ENCODE results near the gene FLT1.

FLT1 gene

DNA sequence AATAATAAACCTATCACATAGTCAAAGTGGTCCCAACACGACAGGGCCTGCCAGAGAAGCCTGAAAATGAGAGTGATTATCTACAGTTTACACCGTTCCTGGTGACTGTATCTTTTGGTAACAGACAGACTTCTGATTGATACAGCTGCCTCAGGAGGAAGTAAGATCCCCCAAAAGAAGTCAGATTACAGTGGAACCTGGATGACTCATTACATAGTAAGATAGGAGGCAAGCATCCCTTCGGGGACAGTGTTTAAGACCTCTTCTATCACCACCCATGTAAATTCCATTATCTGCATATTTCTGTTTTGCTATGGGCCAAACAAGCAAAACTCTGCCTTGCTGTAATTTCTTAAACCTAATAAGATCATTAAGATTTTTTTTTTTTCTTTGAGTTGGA is 44.0 kb upstream of the FLT1 start:
- TF ChIP-seq, protein P1, sequence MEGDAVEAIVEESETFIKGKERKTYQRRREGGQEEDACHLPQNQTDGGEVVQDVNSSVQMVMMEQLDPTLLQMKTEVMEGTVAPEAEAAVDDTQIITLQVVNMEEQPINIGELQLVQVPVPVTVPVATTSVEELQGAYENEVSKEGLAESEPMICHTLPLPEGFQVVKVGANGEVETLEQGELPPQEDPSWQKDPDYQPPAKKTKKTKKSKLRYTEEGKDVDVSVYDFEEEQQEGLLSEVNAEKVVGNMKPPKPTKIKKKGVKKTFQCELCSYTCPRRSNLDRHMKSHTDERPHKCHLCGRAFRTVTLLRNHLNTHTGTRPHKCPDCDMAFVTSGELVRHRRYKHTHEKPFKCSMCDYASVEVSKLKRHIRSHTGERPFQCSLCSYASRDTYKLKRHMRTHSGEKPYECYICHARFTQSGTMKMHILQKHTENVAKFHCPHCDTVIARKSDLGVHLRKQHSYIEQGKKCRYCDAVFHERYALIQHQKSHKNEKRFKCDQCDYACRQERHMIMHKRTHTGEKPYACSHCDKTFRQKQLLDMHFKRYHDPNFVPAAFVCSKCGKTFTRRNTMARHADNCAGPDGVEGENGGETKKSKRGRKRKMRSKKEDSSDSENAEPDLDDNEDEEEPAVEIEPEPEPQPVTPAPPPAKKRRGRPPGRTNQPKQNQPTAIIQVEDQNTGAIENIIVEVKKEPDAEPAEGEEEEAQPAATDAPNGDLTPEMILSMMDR (IDR thresholded peaks at IDR 0.05), result no peak

DNA sequence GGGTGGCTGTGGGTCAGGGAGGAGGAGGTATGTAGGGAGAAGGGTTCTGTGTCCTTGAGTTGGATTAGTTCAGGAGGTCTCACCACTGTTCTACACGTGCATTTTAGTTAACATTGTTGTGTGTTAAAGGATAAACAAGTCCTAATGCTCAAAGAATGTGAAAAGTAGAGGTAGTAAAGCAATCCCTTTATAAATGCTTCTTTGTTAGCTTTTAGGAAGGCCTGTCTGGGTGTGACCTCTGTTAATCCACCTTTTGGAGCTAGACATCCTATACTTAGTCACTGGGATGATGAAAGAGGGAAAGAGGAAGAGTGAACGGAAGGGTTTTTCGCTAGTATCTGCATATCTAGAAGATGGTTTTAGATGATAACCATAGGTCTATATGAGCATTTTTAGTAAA is 42.2 kb upstream of the FLT1 start:
- TF ChIP-seq, protein P1 (IDR thresholded peaks at IDR 0.05), result no peak

DNA sequence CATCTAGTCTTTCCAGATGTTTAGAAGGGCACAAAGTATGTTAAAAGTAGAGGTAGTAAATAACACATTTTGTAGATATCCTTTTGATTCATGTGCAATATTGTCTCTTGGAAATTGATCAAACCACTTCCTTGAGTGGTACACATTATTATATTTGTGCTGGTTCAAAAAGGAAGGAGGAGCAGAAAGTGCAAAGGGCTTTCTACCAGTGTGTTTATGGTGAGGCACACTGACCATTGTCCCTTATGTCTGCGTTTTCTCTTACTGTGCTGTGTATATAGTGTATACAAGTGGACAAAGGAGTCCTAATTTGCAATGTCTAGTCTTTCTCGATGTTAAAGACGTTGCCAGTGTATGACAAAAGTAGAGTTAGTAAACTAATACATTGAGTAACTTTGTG is 41.4 kb upstream of the FLT1 start:
- TF ChIP-seq, protein P1 (IDR thresholded peaks at IDR 0.05), result no peak

DNA sequence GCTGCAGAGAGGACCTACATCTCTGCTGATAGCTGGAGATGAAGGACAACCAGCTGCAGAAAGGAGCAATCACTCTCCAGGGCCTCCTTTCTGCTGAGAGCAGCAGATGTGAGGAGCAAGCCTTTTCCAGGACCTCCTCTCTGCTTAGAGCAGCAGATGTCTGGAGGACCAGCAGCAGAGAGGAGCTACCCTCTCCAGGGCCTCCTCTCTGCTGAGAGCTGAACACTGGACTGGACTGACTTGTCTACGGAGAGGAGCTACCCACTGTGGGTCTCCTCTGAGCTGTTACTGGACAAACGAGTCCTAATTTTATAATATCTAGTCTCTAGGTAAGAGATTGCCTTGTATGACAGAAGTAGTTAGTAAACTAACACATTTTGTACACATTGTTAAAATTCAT is 40.8 kb upstream of the FLT1 start:
- TF ChIP-seq, protein P1 (IDR thresholded peaks at IDR 0.05), result no peak

DNA sequence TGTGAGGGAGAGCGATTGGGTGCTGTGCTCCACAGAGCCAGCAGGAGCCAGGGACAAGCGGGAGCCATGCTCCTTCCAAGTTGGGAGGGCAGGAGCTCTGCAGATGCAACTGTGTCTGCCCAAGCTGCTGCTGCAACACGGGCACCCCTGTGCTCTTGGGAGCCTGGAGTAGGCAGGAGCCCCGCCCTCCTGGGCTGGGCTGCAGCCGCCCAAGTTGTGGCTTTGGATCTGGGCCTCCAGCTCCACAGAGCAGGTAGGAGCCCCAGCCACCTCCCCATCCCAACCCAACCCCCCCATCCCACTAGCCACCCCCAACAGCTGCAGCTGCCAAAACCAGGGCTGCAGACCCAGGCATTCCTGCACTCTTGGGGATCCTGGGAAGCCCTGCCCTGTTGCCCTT is 39.9 kb upstream of the FLT1 start:
- TF ChIP-seq, protein P1 (IDR thresholded peaks at IDR 0.05), result no peak

DNA sequence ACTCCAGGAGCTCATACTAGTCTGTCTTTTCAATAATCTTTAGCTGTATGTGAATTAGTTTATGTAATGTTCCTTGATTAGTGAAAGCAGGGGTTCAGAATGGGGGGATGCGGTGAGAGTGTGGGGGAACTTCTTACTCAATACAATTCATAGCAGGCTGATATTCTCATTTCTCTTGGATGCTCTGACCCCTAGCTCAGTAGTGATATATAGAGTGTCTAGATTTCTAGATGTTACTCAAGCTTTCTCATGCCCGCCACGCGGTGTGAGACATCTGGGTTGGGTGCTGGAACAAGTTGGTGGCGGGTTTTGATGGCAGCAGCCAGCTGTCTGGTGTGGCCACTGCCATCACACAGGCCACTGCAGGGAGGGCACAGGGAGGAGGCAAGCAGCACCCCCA is 39.3 kb upstream of the FLT1 start:
- TF ChIP-seq, protein P1 (IDR thresholded peaks at IDR 0.05), result no peak

DNA sequence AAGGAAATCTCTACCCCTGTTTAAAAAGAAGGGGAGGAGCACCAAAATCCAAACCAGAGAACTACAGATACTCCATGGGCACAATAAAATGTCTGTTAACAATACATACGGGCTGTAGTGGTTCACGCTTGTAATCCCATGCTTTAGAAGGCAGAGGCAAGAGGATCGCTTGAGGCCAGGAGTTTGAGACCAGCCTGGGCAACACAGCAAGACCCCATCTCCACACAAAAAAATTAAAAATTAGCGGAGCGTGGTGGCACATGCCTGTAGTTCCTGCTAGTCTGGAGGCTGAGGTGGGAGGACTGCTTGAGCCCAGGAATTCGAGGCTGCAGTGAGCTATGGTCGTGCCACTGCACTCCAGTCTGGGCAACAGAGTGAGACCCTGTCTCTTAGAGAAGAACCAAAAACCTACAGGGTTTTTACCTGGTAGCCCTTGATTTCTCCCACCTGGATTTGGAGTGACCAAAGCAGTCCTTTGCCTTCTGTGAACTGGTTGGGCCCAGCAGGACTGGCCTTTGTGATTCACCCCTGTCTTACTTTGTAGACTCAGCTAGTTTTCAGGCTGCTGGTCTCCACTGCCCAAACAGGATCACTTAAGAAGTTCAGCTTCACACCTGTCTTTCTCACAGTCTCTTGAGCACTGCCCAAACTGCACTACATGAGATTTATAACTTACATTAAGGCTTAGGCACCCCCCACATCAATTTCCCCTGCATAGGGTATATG is 38.7 kb upstream of the FLT1 start:
- TF ChIP-seq, protein P1 (IDR thresholded peaks at IDR 0.05), result no peak

DNA sequence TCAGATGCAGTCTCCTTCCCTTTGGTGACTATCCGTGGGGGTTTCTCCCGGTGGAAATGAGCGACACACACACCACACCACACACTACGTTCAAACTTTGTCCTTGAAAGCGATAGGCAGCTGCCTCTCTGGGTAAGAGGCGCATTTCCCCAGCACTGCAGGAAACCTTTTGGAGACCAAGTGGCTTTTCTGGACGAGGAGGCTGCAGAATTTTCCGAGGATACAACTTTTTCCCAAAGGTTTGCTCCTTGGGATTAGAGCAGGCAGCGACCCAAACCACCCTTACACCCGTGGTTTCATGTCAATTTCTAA is 38.2 kb upstream of the FLT1 start:
- TF ChIP-seq, protein P1 (IDR thresholded peaks at IDR 0.05), result no peak
